ENCODE measurements around the gene DCAF17. TPM values are rescaled to one million over a fixed set of nuclear protein-coding genes. Genes with fewer than 3 reads are reported as not detected.

The DCAF17 gene
- total RNA-seq, 4 donors from 2014 or later: 8.3 to 18.1 (median 13.0) TPM

- Histone ChIP-seq H3K9me3 (no peaks in the 10 kb centered on the region), H3K36me3 (no peaks in the 10 kb centered on the region), H3K27ac (no peak overlapping the region), H3K4me3 (no peak overlapping the region), H3K27me3 (no peaks in the 10 kb centered on the region), H3K4me1 (peaks cover 0 to 11% (median 0%) of the 10 kb centered on the region in 3 donors)
- 69 to 81% methylated on average over 1 of the region's 1 CpG for WGBS, 2 donors
- no peak for DNase-seq
- TF ChIP-seq POLR2A (IDR thresholded peaks at IDR 0.05): no peak
- TF ChIP-seq CTCF (IDR thresholded peaks at IDR 0.05): no peak
- intact Hi-C loops (cut with DNase I): no loop called here
Measured at GRCh38 chr2:171390941-171391516, 43.0 kb upstream of the DCAF17 start.

- H3K4me1 ChIP-seq: peaks cover 0 to 11% (median 0%) of the 10 kb centered on the region in 3 donors
- intact Hi-C loops (cut with DNase I): no loop called here
- no peaks in the 10 kb centered on the region for H3K36me3 ChIP-seq
- no peak overlapping the region for H3K27ac ChIP-seq
- no peaks in the 10 kb centered on the region for H3K27me3 ChIP-seq
- no peak overlapping the region for H3K4me3 ChIP-seq
- WGBS, 2 donors: 83 to 86% methylated on average over 2 of the region's 2 CpGs
- no peaks in the 10 kb centered on the region for H3K9me3 ChIP-seq
- TF ChIP-seq POLR2A (IDR thresholded peaks at IDR 0.05) (no peak), CTCF (IDR thresholded peaks at IDR 0.05) (no peak)
- DNase-seq: no peak
Measured at GRCh38 chr2:171391532-171391931, 42.5 kb upstream of the DCAF17 start.

- H3K4me3 ChIP-seq: no peak overlapping the region
- peaks cover 0 to 11% (median 0%) of the 10 kb centered on the region in 3 donors for H3K4me1 ChIP-seq
- H3K36me3 ChIP-seq: no peaks in the 10 kb centered on the region
- TF ChIP-seq CTCF (IDR thresholded peaks at IDR 0.05) (no peak), POLR2A (IDR thresholded peaks at IDR 0.05) (no peak)
- no peak for DNase-seq
- no peak overlapping the region for H3K27ac ChIP-seq
- no peaks in the 10 kb centered on the region for H3K9me3 ChIP-seq
- 100% methylated on average over 1 of the region's 1 CpG for WGBS, 2 donors
- intact Hi-C loops (cut with DNase I): no loop called here
- H3K27me3 ChIP-seq: no peaks in the 10 kb centered on the region
Measured at GRCh38 chr2:171393487-171393886, 40.5 kb upstream of the DCAF17 start.

- Histone ChIP-seq H3K9me3 (no peaks in the 10 kb centered on the region), H3K36me3 (no peaks in the 10 kb centered on the region), H3K27me3 (no peaks in the 10 kb centered on the region), H3K27ac (no peak overlapping the region), H3K4me1 (peaks cover 0 to 11% (median 0%) of the 10 kb centered on the region in 3 donors), H3K4me3 (no peak overlapping the region)
- no peak for DNase-seq
- TF ChIP-seq POLR2A (IDR thresholded peaks at IDR 0.05) (no peak), CTCF (IDR thresholded peaks at IDR 0.05) (no peak)
- intact Hi-C loops (cut with DNase I): no loop called here
- WGBS, 2 donors: 65 to 68% methylated on average over 1 of the region's 1 CpG
Measured at GRCh38 chr2:171394164-171394740, 39.8 kb upstream of the DCAF17 start.

- no peak overlapping the region for H3K27ac ChIP-seq
- TF ChIP-seq CTCF (IDR thresholded peaks at IDR 0.05) (no peak), POLR2A (IDR thresholded peaks at IDR 0.05) (no peak)
- no peaks in the 10 kb centered on the region for H3K4me1 ChIP-seq
- intact Hi-C loops (cut with DNase I): no loop called here
- no peaks in the 10 kb centered on the region for H3K27me3 ChIP-seq
- H3K9me3 ChIP-seq: peaks cover 0 to 10% (median 7%) of the 10 kb centered on the region in 3 donors
- no peak for DNase-seq
- H3K36me3 ChIP-seq: no peaks in the 10 kb centered on the region
- H3K4me3 ChIP-seq: no peak overlapping the region
Measured at GRCh38 chr2:171399292-171399691, 34.7 kb upstream of the DCAF17 start.
